Uterus (tissue), 2 donors: ENCODE data around the gene FUT8.

Source experiments
- CTCF ChIP-seq, 4 experiments: fragments of 200-600 bp in 2 of 4; fragments of 450-650 bp in 2 of 4; sonication (generic) in 2 of 4; IDR thresholded peaks; one replicate each; pipeline ENCODE4 v1.5.1; 2016 to 2019; ENCODE audit warnings: antibody characterized with exemption in 4 of 4, mild to moderate bottlenecking in 2 of 4, moderate library complexity in 1 of 4
- POLR2A ChIP-seq, 2 donors: fragments of 450-650 bp; IDR thresholded peaks; one replicate each; pipeline ENCODE4 v1.6.1; 2016; ENCODE audit warnings: antibody characterized with exemption in 2 of 2, mild to moderate bottlenecking in 1 of 2, moderate library complexity in 1 of 2

GRCh38 chr14:65751510-65751909 is 339.0 kb downstream of the FUT8 start:
- TF ChIP-seq CTCF (IDR thresholded peaks at IDR 0.05) (no peak), POLR2A (IDR thresholded peaks at IDR 0.05) (no peak)
